Activated T-cell treated with anti-CD3 and anti-CD28 coated beads, Interleukin-2, amount 50 U/mL, for 48 hours (primary cell): ENCODE measurements around the gene ANKFN1.

Source experiments
- DNase-seq, 2 experiments: peaks; one replicate each; pipeline ENCODE4 v3.0.0-alpha.2; 2020

Gene ANKFN1

GRCh38 chr17:56152874-56153602 lies at the start of gene ANKFN1:
Gene ANKFN1 (plus strand): TSS chr17:56153475. CDS start chr17:56212668, 59,193 bp downstream.
- no peak for DNase-seq

GRCh38 chr17:56108811-56109284 lies 44.4 kb upstream of the ANKFN1 start:
- no peak for DNase-seq

- DNase-seq, result no peak
These were observed 43.4 kb upstream of the ANKFN1 start for GRCh38 chr17:56109836-56110235.

GRCh38 chr17:56110463-56111135 lies 42.7 kb upstream of the ANKFN1 start:
- DNase-seq, result no peak

GRCh38 chr17:56111706-56112485 lies 41.4 kb upstream of the ANKFN1 start:
- DNase-seq, result no peak

GRCh38 chr17:56113486-56113885 lies 39.8 kb upstream of the ANKFN1 start:
- DNase-seq, result no peak

GRCh38 chr17:56114469-56114868 lies 38.8 kb upstream of the ANKFN1 start:
- no peak for DNase-seq

GRCh38 chr17:56119191-56119590 lies 34.1 kb upstream of the ANKFN1 start:
- no peak for DNase-seq

GRCh38 chr17:56119936-56120335 lies 33.3 kb upstream of the ANKFN1 start:
- DNase-seq, result no peak

GRCh38 chr17:56121191-56122051 lies 31.9 kb upstream of the ANKFN1 start:
- DNase-seq, result no peak

- no peak for DNase-seq
These were observed 27.1 kb upstream of the ANKFN1 start for GRCh38 chr17:56125830-56126819.

GRCh38 chr17:56130026-56130425 lies 23.2 kb upstream of the ANKFN1 start:
- DNase-seq, result no peak

- no peak for DNase-seq
These were observed 22.6 kb upstream of the ANKFN1 start for GRCh38 chr17:56130631-56131030.

- no peak for DNase-seq
These were observed 21.8 kb upstream of the ANKFN1 start for GRCh38 chr17:56131431-56131830.

GRCh38 chr17:56136301-56136700 lies 17.0 kb upstream of the ANKFN1 start:
- no peak for DNase-seq

GRCh38 chr17:56141046-56141839 lies 12.0 kb upstream of the ANKFN1 start:
- no peak for DNase-seq

GRCh38 chr17:56142325-56142724 lies 10.9 kb upstream of the ANKFN1 start:
- DNase-seq, result no peak

- DNase-seq, result no peak
These were observed 10.5 kb upstream of the ANKFN1 start for GRCh38 chr17:56142781-56143180.

- no peak for DNase-seq
These were observed 9.1 kb upstream of the ANKFN1 start for GRCh38 chr17:56144223-56144622.

GRCh38 chr17:56146534-56146933 lies 6.7 kb upstream of the ANKFN1 start:
- DNase-seq, result no peak
